Epithelial cell of proximal tubule (primary cell): Measurements from ENCODE around the gene SPPL2B. TPM values are rescaled to one million over a fixed set of nuclear protein-coding genes. Genes with fewer than 3 reads are reported as not detected.

Experiments used
- DNase-seq: peaks from one replicate; pipeline ENCODE4 v3.0.0-alpha.2; 2011; ENCODE audit warnings: low read depth
- H3K4me3 ChIP-seq: 2 replicates; pipeline ENCODE4 v1.5.1; 2011; ENCODE audit warnings: low read depth, mild to moderate bottlenecking, low read length
- total RNA-seq: library from RNA; depleted of rRNA; stranded (reverse); fragments of >200 nt; gene quantifications from 2 replicates; pipeline ENCODE4 v1.2.3, GENCODE V29; 2015
- TF ChIP-seq, protein P1 (sequence below): conservative IDR thresholded peaks from 2 replicates; pipeline ENCODE4 v1.5.1; 2012; ENCODE audit warnings: low read depth, mild to moderate bottlenecking, low read length

Gene SPPL2B
- total RNA-seq, 1 donor from 2014 or later = 30.6 TPM

DNA sequence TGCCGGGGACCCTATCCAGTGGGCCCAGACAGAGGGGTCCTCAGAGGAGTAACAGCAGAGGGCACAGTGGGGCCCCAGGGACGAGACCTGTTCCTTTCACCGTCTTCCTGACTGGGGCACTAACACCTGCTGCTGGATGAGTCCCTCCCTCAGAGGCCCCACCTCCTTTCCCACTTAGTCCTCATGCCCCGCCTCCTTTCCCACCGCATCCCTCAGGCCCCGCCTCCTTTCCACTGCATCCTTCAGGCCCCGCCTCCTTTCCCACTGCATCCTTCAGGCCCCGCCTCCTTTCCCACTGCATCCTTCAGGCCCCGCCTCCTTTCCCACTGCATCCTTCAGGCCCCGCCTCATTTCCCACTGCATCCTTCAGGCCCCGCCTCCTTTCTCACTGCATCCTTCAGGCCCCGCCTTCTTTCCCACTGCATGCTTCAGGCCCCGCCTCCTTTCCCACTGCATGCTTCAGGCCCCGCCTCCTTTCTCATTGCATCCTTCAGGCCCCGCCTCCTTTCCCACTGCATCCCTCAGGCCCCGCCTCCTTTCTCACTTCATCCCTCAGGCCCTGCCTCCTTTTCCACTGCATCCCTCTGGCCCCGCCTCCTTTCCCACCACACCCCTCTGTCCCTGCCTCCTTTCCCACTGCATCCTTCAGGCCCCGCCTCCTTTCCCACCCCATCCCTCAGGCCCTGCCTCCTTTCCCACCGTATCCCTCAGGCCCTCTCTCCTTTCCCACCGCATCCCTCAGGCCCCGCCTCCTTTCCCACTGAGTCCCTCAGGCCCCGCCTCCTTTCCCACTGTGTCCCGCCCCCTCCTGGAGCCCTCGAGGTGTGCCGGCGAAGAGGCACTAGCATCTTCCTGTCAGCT is 6.7 kb downstream of the SPPL2B start:
- DNase-seq = no peak
- no peak overlapping the region for H3K4me3 ChIP-seq
- TF ChIP-seq, protein P1, sequence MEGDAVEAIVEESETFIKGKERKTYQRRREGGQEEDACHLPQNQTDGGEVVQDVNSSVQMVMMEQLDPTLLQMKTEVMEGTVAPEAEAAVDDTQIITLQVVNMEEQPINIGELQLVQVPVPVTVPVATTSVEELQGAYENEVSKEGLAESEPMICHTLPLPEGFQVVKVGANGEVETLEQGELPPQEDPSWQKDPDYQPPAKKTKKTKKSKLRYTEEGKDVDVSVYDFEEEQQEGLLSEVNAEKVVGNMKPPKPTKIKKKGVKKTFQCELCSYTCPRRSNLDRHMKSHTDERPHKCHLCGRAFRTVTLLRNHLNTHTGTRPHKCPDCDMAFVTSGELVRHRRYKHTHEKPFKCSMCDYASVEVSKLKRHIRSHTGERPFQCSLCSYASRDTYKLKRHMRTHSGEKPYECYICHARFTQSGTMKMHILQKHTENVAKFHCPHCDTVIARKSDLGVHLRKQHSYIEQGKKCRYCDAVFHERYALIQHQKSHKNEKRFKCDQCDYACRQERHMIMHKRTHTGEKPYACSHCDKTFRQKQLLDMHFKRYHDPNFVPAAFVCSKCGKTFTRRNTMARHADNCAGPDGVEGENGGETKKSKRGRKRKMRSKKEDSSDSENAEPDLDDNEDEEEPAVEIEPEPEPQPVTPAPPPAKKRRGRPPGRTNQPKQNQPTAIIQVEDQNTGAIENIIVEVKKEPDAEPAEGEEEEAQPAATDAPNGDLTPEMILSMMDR = no peak

DNA sequence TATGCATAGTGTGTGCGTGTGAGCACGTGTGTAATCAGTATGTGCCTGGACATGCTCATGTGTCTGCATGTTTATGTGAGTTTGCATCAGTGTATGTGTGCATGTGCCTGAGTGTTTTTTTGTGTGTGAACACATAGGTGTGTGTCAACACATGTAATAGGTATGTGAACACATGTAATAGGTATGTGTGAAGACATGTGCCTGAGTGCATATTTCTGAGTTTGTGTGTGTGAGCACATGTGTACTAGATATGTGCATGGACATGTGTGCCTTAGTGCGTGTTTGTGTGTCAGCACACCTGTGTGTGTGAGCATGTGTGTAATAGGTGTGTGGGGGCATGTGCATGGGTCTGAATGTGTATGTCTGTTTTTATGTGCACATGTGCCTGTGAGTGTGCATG is 7.4 kb downstream of the SPPL2B start:
- TF ChIP-seq, protein P1 = no peak
- H3K4me3 ChIP-seq = no peak overlapping the region
- DNase-seq = no peak

DNA sequence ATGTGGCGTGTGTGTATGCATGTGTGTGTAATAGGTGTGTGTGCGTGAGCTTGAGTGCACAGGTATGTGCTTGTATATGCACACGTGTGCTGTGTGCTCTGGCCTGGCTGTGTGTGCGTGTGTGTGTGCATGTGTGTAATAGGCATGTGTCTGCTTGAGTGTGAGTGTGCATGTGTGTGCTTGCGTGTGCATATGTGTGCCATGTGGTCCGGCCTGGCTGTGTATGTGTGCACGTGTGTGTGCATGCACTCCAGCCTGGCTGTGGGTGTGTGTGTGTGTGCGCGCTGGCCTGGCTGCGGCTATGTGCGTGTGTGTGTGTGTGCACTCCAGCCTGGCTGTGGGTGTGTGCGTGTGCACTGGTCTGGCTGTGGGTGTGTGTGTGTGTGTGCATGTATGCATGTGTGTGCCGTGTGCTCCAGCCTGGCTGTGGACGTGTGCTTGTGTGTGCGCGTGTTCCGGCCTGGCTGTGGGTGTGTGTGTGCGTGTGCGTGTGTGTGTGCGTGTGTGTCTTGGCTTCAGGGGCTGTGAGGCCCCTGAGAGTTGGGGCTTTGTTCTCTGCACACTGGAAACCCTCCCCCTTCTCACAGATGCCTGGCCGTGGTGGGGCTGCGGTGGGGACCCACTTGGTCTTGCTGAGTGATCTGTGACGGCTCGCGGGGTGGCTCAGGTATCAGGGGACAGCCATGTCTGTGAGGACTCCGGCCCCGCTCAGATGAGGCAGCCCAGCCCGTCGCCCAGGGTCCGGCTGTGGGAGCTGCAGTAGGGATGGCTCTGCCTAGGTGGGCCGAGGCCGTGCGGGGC is 8.2 kb downstream of the SPPL2B start:
- TF ChIP-seq, protein P1 = no peak
- DNase-seq = no peak
- H3K4me3 ChIP-seq = no peak overlapping the region

DNA sequence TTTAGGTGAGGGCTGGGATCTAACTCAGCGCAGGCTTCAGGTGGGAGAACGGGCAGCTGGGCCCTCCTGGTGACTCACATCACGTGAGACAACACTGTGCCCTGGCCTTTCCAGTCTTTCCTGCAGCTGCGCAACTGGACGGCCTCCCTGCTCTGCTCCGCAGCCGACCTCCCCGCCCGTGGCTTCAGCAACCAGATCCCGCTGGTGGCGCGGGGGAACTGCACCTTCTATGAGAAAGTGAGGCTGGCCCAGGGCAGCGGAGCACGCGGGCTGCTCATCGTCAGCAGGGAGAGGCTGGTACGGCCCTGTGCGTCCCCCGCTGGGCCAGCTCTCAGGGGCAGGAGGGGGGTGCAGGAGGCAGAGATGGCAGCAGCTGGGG is 8.8 kb downstream of the SPPL2B start:
- DNase-seq = no peak

DNA sequence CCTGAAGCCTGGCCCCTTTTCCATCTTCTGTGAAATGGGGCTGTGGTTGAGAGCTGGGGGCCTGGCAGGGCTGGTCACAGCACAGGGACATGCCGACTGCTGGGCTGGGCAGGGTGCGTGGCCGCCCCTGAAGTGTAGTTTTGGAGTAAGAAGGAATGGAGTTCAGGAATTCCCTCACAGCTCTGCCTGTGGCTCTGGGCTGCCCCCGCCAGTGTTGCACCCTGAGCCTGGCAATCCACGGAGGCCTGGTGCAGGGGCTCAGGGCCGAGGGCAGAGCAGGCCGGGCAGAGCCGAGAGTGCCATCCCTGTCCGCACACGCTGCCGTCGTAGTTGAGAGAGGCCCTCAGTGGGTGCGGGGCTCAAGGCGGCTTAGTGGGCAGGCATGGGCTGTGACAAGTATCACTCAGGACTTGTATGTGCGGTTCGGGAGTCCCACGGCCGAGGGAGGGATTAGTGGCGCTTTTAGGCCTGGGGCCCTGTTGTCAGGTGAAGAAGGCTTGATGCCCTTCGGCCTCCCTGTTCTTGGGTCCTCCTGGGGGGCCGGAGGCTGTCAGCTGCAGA is 9.7 kb downstream of the SPPL2B start:
- H3K4me3 ChIP-seq = no peak overlapping the region
- TF ChIP-seq, protein P1 = no peak
- no peak for DNase-seq

More for the DNA sequence above, 8.8 kb downstream of the SPPL2B start:
- TF ChIP-seq, protein P1 = no peak
- no peak overlapping the region for H3K4me3 ChIP-seq

DNA sequence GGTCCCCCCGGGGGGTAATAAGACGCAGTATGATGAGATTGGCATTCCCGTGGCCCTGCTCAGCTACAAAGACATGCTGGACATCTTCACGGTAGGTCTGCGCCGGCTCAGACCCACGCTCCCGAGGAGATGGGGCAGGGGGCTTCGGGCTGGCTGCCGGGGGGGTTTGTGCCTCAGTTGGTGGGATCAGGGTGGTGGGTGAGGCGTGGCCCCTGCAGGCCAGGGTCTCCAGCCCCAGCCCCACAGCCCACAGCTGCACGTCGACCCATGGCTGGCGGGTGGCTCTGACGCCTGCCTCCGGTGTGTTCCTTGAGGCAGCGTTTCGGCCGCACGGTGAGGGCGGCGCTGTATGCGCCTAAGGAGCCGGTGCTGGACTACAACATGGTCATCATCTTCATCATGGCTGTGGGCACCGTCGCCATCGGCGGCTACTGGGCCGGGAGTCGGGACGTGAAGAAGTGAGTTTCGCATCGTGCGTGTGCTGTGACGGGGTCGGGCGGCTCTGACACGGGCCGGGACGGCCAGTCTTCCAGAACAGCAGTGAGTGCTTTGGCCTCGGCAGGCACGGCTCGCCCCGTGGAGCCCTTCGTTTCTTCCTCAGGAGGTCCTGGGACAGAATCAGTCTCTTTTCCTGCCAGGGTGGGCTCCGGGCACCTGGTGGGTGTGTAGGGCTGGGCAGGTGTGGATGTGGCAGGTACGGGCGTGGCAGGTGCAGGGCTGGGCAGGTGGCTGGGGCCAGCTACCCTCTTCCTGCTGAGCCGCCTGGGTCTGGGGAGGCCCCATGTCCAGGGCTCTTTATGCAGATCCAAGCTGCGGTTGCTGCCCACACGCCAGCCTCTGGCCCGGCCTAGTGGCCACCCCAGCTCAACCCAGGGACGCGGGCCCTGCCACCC is 10.5 kb downstream of the SPPL2B start:
- DNase-seq = no peak
- TF ChIP-seq, protein P1 = no peak
- H3K4me3 ChIP-seq = no peak overlapping the region
